WTC11 (cell line): Measurements from ENCODE around the gene GABRP.

ENCODE experiments used
- CTCF ChIP-seq: fragments of 200-600 bp; IDR thresholded peaks from 2 replicates; pipeline ENCODE4 v1.8.0; 2022; ENCODE audit warnings: antibody characterized with exemption
- NR2C2 ChIP-seq: sonication (generic); formaldehyde crosslinking; IDR thresholded peaks from 2 replicates; pipeline ENCODE4 v1.8.0; 2022; ENCODE audit warnings: mild to moderate bottlenecking, missing genetic modification reagents
- RORB ChIP-seq: fragments of 250-450 bp; sonication (Bioruptor Pico); IDR thresholded peaks from 2 replicates; pipeline ENCODE4 v1.9.0; 2021; ENCODE audit warnings: mild to moderate bottlenecking
- SP1 ChIP-seq: sonication (generic); formaldehyde crosslinking; conservative IDR thresholded peaks from 2 replicates; pipeline ENCODE4 v1.8.1; 2022; ENCODE audit warnings: missing genetic modification reagents
- ZNF121 ChIP-seq: sonication (generic); formaldehyde crosslinking; IDR thresholded peaks from 2 replicates; pipeline ENCODE4 v1.8.0; 2023; ENCODE audit warnings: missing genetic modification reagents
- ZNF396 ChIP-seq: fragments of 250-450 bp; sonication (Bioruptor Pico); IDR thresholded peaks from 2 replicates; pipeline ENCODE4 v1.8.0; 2021; ENCODE audit warnings: mild to moderate bottlenecking, moderate library complexity, borderline replicate concordance
- TF ChIP-seq, protein P1 (sequence below): sonication (generic); formaldehyde crosslinking; IDR thresholded peaks from 2 replicates; pipeline ENCODE4 v1.8.0; 2022; ENCODE audit warnings: missing genetic modification reagents

- no peak for TF ChIP-seq CTCF
- TF ChIP-seq ZNF396: no peak
- TF ChIP-seq, protein P1, sequence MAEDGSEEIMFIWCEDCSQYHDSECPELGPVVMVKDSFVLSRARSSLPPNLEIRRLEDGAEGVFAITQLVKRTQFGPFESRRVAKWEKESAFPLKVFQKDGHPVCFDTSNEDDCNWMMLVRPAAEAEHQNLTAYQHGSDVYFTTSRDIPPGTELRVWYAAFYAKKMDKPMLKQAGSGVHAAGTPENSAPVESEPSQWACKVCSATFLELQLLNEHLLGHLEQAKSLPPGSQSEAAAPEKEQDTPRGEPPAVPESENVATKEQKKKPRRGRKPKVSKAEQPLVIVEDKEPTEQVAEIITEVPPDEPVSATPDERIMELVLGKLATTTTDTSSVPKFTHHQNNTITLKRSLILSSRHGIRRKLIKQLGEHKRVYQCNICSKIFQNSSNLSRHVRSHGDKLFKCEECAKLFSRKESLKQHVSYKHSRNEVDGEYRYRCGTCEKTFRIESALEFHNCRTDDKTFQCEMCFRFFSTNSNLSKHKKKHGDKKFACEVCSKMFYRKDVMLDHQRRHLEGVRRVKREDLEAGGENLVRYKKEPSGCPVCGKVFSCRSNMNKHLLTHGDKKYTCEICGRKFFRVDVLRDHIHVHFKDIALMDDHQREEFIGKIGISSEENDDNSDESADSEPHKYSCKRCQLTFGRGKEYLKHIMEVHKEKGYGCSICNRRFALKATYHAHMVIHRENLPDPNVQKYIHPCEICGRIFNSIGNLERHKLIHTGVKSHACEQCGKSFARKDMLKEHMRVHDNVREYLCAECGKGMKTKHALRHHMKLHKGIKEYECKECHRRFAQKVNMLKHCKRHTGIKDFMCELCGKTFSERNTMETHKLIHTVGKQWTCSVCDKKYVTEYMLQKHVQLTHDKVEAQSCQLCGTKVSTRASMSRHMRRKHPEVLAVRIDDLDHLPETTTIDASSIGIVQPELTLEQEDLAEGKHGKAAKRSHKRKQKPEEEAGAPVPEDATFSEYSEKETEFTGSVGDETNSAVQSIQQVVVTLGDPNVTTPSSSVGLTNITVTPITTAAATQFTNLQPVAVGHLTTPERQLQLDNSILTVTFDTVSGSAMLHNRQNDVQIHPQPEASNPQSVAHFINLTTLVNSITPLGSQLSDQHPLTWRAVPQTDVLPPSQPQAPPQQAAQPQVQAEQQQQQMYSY (CRISPR knock-in tag): no peak
- no peak for TF ChIP-seq RORB (CRISPR knock-in tag)
- TF ChIP-seq SP1 (CRISPR knock-in tag): no peak
- no peak for TF ChIP-seq NR2C2 (CRISPR knock-in tag)
- TF ChIP-seq ZNF121 (CRISPR knock-in tag): no peak
Measured at GRCh38 chr5:170749911-170750431, 33.6 kb upstream of the GABRP start.
